AG10803 (cell line): Measurements from ENCODE around the gene MFAP4.

Experiments
- DNase-seq: peaks from one replicate; pipeline ENCODE4 v3.0.0; 2010; ENCODE audit warnings: low read depth
- H3K4me3 ChIP-seq: 2 replicates; pipeline ENCODE4 v1.5.1; 2011; ENCODE audit warnings: mild to moderate bottlenecking, low read length, control low read depth
- CTCF ChIP-seq: conservative IDR thresholded peaks from 2 replicates; pipeline ENCODE4 v1.5.1; 2011; ENCODE audit warnings: mild to moderate bottlenecking, low read length, control low read depth, inconsistent platforms

The MFAP4 gene

GRCh38 chr17:19386974-19387920 is at the start of gene MFAP4:
MFAP4 (minus strand) TSS chr17:19387190; CDS start chr17:19387155, 35 bp downstream.
- DNase-seq, result peak; percentile 96
- peak within 1 kb of the TSS; percentile 86 for H3K4me3 ChIP-seq
- no peak for TF ChIP-seq CTCF

GRCh38 chr17:19433727-19434340 is 46.8 kb upstream of the MFAP4 start:
- H3K4me3 ChIP-seq, result no peak overlapping the region
- no peak for DNase-seq
- TF ChIP-seq CTCF, result no peak

GRCh38 chr17:19433255-19433654 is 46.3 kb upstream of the MFAP4 start:
- DNase-seq, result no peak
- H3K4me3 ChIP-seq, result no peak overlapping the region
- no peak for TF ChIP-seq CTCF

GRCh38 chr17:19431691-19432090 is 44.7 kb upstream of the MFAP4 start:
- DNase-seq, result no peak
- TF ChIP-seq CTCF, result no peak
- H3K4me3 ChIP-seq, result no peak overlapping the region

GRCh38 chr17:19426631-19427030 is 39.6 kb upstream of the MFAP4 start:
- TF ChIP-seq CTCF, result no peak
- no peak for DNase-seq
- H3K4me3 ChIP-seq, result no peak overlapping the region

GRCh38 chr17:19424934-19425868 is 38.2 kb upstream of the MFAP4 start:
- TF ChIP-seq CTCF, result no peak
- H3K4me3 ChIP-seq, result no peak overlapping the region
- peak; percentile 21 for DNase-seq
